Gastrocnemius medialis (tissue), 4 donors: ENCODE measurements around the gene ADPRH. TPM values are rescaled to one million over a fixed set of nuclear protein-coding genes. Genes with fewer than 3 reads are reported as not detected.

Experiments used
- ATAC-seq, 2 donors: fragments of 150-250 bp; one replicate each; pipeline ENCODE4 v1.9.1; 2016
- DNase-seq, 2 donors: peaks; one replicate each; pipeline ENCODE4 v3.0.0-alpha.2; 2019
- H3K27ac ChIP-seq, 4 donors: fragments of 200-600 bp; sonication (generic); 1 replicate in 1 of 4; 2 replicates in 3 of 4; pipeline ENCODE4 v1.5.1; 2016 to 2018; ENCODE audit warnings: mild to moderate bottlenecking in 2 of 4, moderate library complexity in 1 of 4
- H3K27me3 ChIP-seq, 3 donors: fragments of 200-600 bp; sonication (generic) in 2 of 3; 1 replicate in 1 of 3; 2 replicates in 2 of 3; pipeline versions ENCODE4 v1.5.1 to v1.6.0; 2016 to 2019; ENCODE audit warnings: mild to moderate bottlenecking in 1 of 3, moderate library complexity in 1 of 3
- H3K36me3 ChIP-seq, 2 donors: fragments of 200-600 bp; sonication (generic) in 1 of 2; one replicate each; pipeline ENCODE4 v1.5.1; 2017 to 2018
- H3K4me1 ChIP-seq, 2 donors: fragments of 200-600 bp; sonication (generic) in 1 of 2; one replicate each; pipeline ENCODE4 v1.5.1; 2016 to 2017; ENCODE audit warnings: mild to moderate bottlenecking in 2 of 2
- H3K4me3 ChIP-seq, 4 donors: fragments of 200-600 bp; sonication (generic) in 3 of 4; 1 replicate in 1 of 4; 2 replicates in 3 of 4; pipeline ENCODE4 v1.5.1; 2016 to 2019; ENCODE audit warnings: mild to moderate bottlenecking in 2 of 4
- H3K9me3 ChIP-seq, 3 donors: fragments of 200-600 bp; sonication (generic) in 2 of 3; 1 replicate in 1 of 3; 2 replicates in 2 of 3; pipeline ENCODE4 v1.5.1; 2016 to 2019
- CTCF ChIP-seq, 5 experiments: fragments of 450-650 bp in 3 of 5; fragments of 200-600 bp in 2 of 5; sonication (generic) in 2 of 5; IDR thresholded peaks in 4 of 5; conservative IDR thresholded peaks in 1 of 5; 1 replicate in 4 of 5; 2 replicates in 1 of 5; pipeline ENCODE4 v1.5.1; 2016 to 2019; ENCODE audit warnings: antibody characterized with exemption in 5 of 5, mild to moderate bottlenecking in 3 of 5, moderate library complexity in 3 of 5
- POLR2A ChIP-seq, 2 donors: fragments of 450-650 bp; IDR thresholded peaks; one replicate each; pipeline ENCODE4 v1.6.1; 2017; ENCODE audit warnings: antibody characterized with exemption in 2 of 2, mild to moderate bottlenecking in 2 of 2, moderate library complexity in 2 of 2
- in situ Hi-C, 4 donors: fragments of 200-750 bp; cut with MboI; loops; one replicate each; pipeline versions ENCODE4 v1.15.0 to v1.8.0; 2017; ENCODE audit warnings: low sequenced_read_pairs in 4 of 4
- intact Hi-C: fragments of 100-400 bp; cut with DNase I; formaldehyde crosslinking; loops from one replicate; pipeline ENCODE4 v1.15.1; 2023; ENCODE audit warnings: low total_unique reads
- total RNA-seq, 4 donors: library from RNA; depleted of rRNA; stranded (reverse); fragments of >200 nt; gene quantifications; one replicate each; pipeline versions ENCODE4 v1.1.0 to v1.2.3, GENCODE V29; 2016

The ADPRH gene
- total RNA-seq, 4 donors from 2014 or later = 8.2 to 15.3 (median 10.3) TPM

- no peak for TF ChIP-seq CTCF (IDR thresholded peaks at IDR 0.05 in 4 of 5, conservative IDR thresholded peaks at IDR 0.05 in 1 of 5)
- no peaks in the 10 kb centered on the region for H3K27me3 ChIP-seq
- in situ Hi-C loops (no loop called here), intact Hi-C loops (no loop called here)
- peaks cover 53 to 56% of the 10 kb centered on the region in 2 donors for H3K4me1 ChIP-seq
- peaks cover 0 to 5% of the 10 kb centered on the region in 2 donors for H3K36me3 ChIP-seq
- DNase-seq (no peak), ATAC-seq (no peak)
- H3K9me3 ChIP-seq = no peaks in the 10 kb centered on the region
- H3K4me3 ChIP-seq = no peak overlapping the region
- H3K27ac ChIP-seq = peak overlapping the region; percentile 94 to 96 (median 95)
Measured at GRCh38 chr3:119636891-119637611, 57.8 kb downstream of the ADPRH start.

- Histone ChIP-seq H3K4me3 (peak overlapping the region; percentile 35 to 43 (median 38)), H3K27ac (peak overlapping the region; percentile 94 to 96 (median 95)), H3K9me3 (no peaks in the 10 kb centered on the region), H3K4me1 (peaks cover 49 to 53% of the 10 kb centered on the region in 2 donors), H3K27me3 (no peaks in the 10 kb centered on the region), H3K36me3 (peaks cover 0 to 5% of the 10 kb centered on the region in 2 donors)
- ATAC-seq (peak; percentile 56 to 59), DNase-seq (no peak)
- in situ Hi-C loops (no loop called here), intact Hi-C loops (no loop called here)
- TF ChIP-seq POLR2A (IDR thresholded peaks at IDR 0.05) (peak in 1 of 2 donors; percentile 24), CTCF (IDR thresholded peaks at IDR 0.05 in 4 of 5, conservative IDR thresholded peaks at IDR 0.05 in 1 of 5) (no peak)
Measured at GRCh38 chr3:119637679-119638477, 58.6 kb downstream of the ADPRH start.

Other genes with a start within 250 kb of the ADPRH start
- gene TMEM39A, start 115.9 kb upstream of the ADPRH start, total RNA-seq = 10 to 100 TPM in 3 of 4 donors, 1 to 10 TPM in 1; 9.0 to 21.2 (median 15.5) TPM
- 1 to 10 TPM; 2.6 to 6.3 (median 3.3) TPM for gene POGLUT1, start 110.5 kb upstream of the ADPRH start, total RNA-seq
- 100 to 1,000 TPM in 2 of 4 donors, 10 to 100 TPM in 2; 41.2 to 137 (median 101) TPM for gene TIMMDC1, start 80.9 kb upstream of the ADPRH start, total RNA-seq
- under 1 TPM in 1 of 4 donors, not detected in 3; 0.13 TPM for gene CD80, start 19.9 kb upstream of the ADPRH start, total RNA-seq
- gene PLA1A, start 18.4 kb downstream of the ADPRH start, total RNA-seq = 1 to 10 TPM in 3 of 4 donors, under 1 TPM in 1; 0.97 to 9.6 (median 3.2) TPM
- gene POPDC2, start 81.1 kb downstream of the ADPRH start, total RNA-seq = 10 to 100 TPM in 3 of 4 donors, 1 to 10 TPM in 1; 7.8 to 38.9 (median 30.3) TPM
- 100 to 1,000 TPM in 1 of 4 donors, 10 to 100 TPM in 3; 63.4 to 146 (median 87.5) TPM for gene COX17, start 97.9 kb downstream of the ADPRH start, total RNA-seq
- gene CFAP91, start 123.5 kb downstream of the ADPRH start, total RNA-seq = under 1 TPM in 3 of 4 donors, not detected in 1; 0.11 to 0.36 (median 0.20) TPM
- under 1 TPM in 2 of 4 donors, not detected in 2; 0.17 to 0.18 TPM for gene NR1I2, start 202.6 kb downstream of the ADPRH start, total RNA-seq